ENCODE measurements around the gene CYP4A11.
A peak's percentile ranks its signal among the peaks of the same experiment; 100 is the strongest.
"Not testable (repeated sequence)": the region's sequence is repeated elsewhere in the genome, so short reads cannot be mapped to it uniquely, and the experiment has no call there.

DNA sequence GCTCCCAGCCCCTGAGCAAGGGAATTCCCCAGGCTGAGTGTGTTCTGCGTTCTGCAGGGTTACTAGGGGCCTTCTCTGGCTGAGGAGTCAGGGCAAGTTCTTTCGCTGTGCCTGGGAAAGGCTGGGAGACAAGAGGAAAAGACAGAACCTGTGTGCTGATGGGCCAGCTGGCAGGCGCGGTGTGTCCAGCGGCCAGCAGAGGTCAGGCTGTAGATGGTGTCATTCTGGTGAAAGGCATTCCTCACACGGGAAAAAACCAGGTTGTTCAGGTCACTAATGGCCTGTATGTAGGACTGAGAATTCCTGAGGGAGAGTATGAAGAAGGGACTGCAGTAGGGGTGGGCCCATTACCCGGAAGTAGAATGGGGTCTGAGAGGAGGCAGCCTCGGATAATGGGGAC, 6.4 kb downstream of the CYP4A11 start:
- TF ChIP-seq, protein P1, sequence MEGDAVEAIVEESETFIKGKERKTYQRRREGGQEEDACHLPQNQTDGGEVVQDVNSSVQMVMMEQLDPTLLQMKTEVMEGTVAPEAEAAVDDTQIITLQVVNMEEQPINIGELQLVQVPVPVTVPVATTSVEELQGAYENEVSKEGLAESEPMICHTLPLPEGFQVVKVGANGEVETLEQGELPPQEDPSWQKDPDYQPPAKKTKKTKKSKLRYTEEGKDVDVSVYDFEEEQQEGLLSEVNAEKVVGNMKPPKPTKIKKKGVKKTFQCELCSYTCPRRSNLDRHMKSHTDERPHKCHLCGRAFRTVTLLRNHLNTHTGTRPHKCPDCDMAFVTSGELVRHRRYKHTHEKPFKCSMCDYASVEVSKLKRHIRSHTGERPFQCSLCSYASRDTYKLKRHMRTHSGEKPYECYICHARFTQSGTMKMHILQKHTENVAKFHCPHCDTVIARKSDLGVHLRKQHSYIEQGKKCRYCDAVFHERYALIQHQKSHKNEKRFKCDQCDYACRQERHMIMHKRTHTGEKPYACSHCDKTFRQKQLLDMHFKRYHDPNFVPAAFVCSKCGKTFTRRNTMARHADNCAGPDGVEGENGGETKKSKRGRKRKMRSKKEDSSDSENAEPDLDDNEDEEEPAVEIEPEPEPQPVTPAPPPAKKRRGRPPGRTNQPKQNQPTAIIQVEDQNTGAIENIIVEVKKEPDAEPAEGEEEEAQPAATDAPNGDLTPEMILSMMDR (IDR thresholded peaks at IDR 0.05), result peak in 4 of 6 experiments; percentile 21 to 75 (median 67)
- TF ChIP-seq POLR2A (IDR thresholded peaks at IDR 0.05), result not testable (repeated sequence)
